GM18526 (cell line): ENCODE measurements around the gene PPP3CA.

Source experiments
- POLR2A ChIP-seq: IDR thresholded peaks from 3 replicates; pipeline ENCODE4 v1.6.1; 2011; ENCODE audit not compliant: insufficient read length; ENCODE audit errors: extremely low read depth

PPP3CA gene

DNA sequence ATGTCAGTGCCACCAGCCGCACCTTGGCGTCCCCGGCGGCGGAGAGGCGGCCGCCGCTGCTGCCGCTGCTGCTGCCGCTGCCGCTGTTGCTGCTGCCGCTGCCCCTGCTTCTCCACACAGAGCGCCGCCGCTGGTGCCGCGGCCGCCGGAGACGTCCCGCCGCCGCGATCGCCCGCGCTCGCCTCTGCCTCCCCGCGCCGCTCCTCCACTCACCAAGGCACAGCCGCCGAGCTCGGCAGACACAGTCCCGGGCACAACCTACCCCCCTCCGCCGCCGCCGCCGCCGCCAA lies at the start of gene PPP3CA:
PPP3CA (minus strand) TSS at position 260 of the 290 bp plus-strand sequence.
- peak; percentile 4 for TF ChIP-seq POLR2A

DNA sequence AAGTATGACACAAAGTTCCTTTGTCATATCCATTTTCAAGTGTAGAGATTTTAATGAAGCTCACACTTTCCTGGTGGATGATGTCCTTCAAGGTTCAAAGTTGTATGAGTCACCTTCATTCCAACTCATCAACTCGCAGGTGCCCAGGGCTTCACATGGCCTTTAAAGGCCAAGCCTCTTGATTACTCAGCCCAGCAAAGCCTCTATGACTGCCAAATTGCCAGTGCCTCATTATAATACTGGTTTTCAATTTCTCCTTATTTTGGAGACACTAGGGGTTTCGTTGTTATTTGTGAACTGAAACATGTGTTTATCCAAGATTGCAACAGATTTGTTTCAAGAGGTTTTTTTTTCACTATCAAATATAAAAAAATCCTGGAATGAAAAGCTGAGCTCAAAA lies 45.9 kb upstream of the PPP3CA start:
- TF ChIP-seq POLR2A, result no peak

DNA sequence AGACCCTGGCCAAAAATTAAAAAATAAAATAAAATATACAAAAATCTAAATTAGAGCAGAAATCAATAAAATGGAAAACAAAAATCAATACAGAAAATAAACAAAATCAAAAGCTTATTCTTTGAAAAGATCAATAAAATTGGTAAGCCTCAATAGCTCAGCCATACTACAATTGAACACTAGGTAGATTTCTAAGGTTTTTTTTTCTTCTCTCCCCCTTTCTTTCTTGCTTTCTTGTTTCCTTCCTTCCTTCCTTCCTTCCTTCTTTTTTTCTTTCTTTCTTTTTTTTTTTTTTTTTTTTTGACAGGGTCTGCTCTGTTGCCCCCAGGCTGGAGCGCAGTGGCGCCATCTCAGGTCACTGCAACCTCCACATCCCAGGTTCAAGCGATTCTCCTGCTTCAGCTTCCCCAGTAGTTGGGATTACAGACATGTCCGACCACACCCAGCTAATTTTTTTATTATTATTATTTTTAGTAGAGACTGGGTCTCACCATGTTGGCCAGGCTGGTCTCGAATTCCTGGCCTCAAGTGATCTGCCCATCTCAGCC lies 23.4 kb upstream of the PPP3CA start:
- TF ChIP-seq POLR2A, result no peak

DNA sequence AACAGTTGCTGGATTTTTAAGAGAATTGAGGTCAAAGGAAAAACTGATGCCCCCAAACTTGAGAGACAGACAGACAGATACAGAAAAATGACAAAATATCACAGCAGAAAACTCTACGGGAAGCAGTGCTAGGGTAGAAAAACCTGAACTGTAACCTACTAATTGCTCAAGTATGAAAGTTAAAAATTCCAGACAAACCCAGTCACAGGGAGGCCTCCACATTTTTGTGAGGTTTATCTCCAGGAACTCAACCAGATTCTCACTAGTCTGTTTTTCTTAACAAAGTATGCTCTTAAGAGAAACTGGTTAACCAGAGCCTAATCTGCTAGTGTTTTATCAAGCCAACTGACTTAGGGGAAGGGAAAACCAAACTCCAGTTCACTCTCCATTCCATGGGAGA lies 19.9 kb upstream of the PPP3CA start:
- TF ChIP-seq POLR2A, result no peak

DNA sequence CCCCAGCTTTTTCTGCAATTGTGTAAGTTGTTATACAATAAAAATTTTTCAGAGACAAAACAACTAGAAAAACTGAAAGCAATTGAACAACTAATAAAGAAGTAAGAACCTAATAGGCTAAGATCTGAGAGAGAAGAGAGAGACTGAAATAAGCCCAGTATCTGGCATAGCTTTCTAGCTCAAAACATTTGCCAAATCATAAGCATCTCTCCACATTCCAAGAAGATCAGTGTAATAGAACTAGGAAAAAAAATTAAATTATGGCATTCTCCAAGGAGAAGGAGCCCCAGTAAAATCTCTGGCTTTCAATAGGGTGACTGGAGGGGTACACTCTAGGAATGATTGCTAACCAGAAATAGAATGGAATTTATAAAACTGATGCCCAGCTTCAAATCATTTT lies 19.0 kb upstream of the PPP3CA start:
- TF ChIP-seq POLR2A, result no peak

DNA sequence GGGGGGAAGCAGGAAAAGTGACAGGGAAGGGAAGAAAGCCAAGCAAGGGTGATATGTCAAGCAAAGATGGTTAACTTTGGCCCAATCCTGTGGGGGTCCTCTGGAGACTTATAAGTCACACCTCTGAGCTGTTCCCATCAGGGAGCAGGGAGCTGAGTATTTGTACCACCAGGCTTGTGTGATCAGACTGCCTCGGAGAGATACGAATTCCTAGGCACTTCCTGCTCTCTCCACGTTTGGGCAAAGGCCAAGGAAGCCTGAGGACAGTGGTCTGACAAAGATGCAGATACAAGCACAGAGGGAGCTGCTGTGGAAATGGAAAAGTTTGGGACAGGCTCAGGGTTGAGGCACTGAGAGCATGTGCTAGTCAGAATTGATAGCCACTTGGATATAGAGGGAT lies 10.4 kb upstream of the PPP3CA start:
- TF ChIP-seq POLR2A, result no peak

DNA sequence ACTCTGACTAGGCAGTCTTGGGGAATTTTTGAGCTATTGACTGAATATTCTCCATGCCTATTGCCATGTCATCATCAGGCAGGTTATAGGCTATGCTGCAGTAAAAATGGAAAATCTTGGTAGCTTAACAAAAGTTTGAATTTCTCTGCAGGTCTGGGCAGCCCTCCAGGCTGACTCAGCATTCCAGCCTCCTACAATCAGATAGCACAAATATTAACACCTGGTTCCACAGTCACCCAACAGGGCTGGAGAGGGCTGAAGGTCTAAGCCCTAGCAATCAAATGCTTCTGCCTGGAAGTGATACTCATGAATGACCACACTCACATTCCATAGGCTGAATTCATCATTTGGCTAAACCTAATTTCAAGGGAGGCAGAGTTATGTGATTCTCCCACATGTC lies 9.6 kb upstream of the PPP3CA start:
- no peak for TF ChIP-seq POLR2A

DNA sequence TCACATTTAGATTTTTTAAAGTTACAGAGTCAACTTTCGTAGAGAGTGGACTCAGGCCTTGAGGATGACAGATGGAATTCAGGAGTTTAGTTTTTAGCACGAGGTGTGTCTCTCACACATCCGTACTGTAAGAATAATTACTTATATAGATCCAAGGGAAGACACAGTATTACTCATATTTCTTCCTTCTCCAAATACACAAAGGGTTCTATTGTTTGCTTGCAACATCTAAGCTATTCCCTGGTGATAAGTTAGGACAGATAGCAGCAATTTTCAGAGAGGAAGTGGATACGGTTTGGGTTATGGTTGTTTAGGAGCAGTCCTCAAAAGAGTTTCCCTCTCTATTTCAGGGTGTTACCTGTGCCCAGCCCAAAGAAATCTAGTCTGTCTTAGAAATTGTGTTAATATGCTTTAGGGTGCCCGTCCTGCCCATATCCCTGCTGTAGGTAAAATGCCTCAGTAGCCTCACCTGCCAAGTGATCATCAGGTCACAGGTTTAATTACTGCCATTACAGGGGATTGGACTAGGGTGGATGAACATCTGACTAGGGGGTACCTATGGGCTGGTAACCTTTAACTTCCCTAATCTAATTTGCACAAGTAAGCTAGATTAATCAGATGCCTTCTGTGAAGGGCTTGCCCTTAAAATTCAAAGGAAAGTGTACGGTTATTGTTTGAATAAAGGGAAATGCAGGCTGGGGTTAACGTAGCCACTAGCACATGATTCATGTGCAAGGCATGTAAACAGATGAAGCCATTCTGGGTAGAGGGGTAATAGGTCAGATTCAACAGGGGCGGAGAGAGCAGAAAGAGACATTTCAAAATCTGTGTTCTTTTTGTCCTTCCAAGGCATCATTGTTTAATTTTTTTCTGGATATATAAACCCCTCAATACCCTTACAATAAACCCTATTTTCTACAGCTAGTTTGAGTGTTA lies 8.7 kb upstream of the PPP3CA start:
- no peak for TF ChIP-seq POLR2A

DNA sequence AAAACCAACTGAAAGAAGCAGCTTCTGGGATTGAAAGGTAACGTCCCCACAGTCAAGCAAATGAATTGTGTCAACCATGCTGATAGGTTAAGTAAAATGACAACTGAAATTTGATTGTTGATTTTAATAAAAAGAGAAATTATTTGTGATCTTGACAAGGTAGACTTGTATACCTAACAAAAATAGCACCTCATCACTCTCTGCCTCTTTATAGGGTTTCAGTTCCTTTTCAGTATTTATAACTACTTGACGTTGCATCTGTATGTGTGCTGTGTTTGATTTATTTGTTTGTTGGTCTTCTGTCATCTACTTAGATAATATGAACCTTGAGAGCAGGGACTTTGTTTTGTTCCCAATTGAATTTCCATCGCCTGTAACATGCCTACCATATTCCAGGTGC lies 7.9 kb upstream of the PPP3CA start:
- TF ChIP-seq POLR2A, result no peak

DNA sequence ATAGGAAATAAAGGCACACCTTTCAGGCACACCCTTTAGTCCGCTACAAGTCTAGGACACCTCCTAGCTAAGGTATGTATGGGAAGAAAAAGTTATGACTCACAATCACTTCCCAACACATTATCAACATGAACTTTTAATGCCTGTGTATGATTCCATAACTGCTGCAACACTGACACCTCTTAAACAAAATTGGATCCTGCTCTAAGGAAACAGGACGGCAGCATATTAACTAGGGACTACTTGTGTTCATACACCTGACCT lies 2.4 kb upstream of the PPP3CA start:
- no peak for TF ChIP-seq POLR2A

DNA sequence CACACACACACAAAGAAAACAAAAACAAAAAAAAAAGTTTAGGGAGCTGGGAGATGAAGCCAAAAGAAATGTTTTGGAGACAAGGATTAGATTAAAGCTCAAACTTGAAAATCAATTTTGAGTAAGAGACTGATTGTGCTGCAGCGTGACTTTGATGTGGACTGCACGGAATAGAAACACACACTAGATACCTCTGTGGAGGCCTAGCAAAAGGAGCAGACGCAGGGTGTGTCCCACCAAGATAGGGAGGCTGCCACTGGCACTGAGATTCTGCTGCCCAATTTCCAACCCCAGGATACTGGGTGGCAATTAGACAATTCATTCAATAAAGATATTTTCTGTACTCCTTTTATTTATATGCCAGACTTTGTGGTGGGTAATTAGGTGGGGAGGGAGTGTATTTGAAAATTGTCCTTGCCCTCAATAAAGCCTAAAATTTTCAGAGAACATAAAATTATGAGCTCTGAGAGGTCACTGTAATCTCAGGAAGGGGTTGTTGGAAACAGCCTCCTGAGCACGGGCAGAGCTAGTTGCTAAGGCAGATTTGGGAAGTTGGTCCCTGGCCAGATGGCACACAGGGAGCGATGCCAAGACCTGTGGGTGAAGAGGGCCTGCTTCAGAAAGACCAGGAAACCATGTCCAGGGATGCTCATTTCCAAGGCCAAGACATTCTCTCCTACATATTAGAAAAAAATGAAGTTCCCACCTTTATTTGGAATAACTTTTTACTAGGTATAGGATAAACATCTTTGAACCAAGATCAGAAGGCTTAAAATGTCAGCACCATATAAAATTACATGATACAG lies 1.9 kb upstream of the PPP3CA start:
- TF ChIP-seq POLR2A, result no peak

DNA sequence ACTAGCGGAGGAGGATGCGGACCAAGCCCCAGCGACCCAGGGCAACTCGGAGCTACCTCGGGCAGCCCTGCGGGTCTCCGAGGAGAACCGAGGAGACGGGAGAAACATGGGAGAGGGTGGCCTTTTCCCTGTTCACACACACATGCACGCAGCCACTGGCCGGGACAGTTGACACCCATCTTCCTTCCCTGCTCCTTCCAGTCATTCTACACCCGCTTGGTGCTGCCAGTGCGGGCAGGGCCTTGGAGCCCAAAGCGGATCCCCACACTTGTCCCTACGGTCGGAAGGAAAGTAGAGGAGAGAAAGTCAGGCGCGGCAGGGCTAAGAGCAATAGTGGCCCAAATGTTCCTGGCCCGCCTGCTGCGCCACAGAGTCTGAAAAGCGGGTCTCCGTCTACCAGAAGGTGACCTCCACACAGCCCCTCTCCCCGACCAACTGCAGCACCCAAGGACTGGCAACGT lies 1.1 kb upstream of the PPP3CA start:
- no peak for TF ChIP-seq POLR2A

DNA sequence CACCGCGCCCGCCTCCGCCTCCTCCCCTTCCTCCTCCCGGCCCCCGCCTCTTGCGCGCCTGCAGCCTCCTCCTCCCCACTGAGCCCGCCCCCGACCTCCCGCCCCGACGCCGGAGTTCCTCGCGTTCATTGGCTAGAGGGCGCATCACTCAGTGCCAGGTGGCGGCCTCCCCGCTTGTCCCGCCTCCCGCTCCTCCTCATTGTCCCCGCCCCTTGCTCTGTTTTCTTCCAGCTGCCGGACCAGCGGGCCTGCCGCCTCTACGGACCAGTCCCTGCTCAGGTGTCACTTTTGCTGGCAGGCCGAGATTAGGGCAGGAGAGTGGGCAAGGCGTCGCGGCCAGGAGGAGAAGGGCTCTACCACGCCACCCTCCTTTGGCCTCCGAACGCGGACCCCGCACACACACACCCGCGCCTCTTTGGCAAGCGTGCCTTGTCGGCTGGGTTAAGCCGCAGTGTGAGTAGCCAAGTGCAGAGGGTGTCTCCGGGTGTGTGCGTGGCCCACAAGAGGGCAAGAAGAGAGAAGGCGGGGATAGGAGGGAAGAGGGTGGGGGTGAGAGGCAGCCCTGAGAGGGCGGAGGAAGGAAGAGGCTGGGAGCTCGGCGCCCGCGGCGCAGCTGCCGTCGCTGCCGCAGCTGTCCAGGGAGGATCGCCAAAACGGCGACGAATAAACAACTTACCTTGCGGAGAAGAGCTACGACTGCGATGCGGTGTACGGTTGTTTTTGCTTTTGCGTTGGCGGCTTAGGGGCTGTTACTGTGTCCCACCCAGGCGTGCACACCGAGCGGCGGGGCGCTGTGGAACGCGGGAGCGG lies 436 bp upstream of the PPP3CA start:
- peak; percentile 44 for TF ChIP-seq POLR2A

DNA sequence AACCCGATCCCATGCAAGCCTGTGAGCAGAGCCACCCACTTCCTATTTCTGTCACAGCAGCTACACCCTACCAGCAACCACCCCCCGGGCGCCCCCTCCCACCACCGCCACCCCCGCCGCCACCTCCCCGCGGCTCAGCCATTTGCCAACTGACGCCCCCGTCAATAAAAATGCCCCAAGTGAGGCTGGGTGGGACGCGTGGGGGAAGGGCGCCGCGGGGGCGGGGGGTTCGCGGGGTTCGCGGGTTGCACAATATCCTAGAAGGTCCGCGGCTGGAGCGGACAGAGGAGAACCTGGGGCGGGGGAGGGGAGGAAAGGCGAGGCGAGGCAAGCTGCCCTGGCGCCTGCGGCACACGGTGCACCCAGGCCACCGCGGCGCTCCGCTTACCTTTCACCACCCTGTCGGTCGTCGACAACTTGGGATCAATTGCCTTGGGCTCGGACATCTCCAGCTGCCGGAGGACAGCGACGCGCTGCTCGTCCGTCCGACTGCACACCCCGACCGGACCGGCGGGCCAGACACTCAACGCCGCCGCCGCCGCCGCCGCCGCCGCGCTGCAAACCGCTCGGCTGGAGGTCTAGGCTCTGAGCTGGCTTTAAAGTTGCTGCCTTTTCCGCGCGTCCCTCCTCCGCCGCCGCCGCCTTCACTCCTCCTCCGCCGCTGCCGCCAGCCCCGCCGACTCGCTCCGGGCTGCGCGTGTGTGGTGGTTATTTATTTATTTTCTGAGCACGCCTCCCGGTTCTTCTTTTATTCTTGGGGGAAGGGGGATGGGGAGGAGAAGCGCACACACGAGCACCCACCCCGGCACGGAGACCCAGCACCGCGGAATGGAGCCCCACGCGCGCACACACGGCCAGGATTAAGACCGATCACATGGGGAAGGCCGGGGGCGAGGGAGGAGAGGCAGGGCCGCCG lies 717 bp downstream of the PPP3CA start:
- no peak for TF ChIP-seq POLR2A
